HK-2 (cell line): Measurements from ENCODE around the gene CEP72.

ENCODE experiments used
- DNase-seq: peaks from one replicate; pipeline ENCODE4 v3.0.0-alpha.2; 2018; ENCODE audit not compliant: unreplicated experiment

Gene CEP72

GRCh38 chr5:659496-660263 is 47.5 kb downstream of the CEP72 start:
- no peak for DNase-seq

GRCh38 chr5:660491-661030 is 48.4 kb downstream of the CEP72 start:
- DNase-seq = no peak

- DNase-seq = no peak
Measured at GRCh38 chr5:661891-662750, 50.0 kb downstream of the CEP72 start.

- no peak for DNase-seq
Measured at GRCh38 chr5:662751-663435, 50.8 kb downstream of the CEP72 start.

GRCh38 chr5:663436-664342 is 51.5 kb downstream of the CEP72 start:
- no peak for DNase-seq

GRCh38 chr5:664343-664993 is 52.3 kb downstream of the CEP72 start:
- no peak for DNase-seq

GRCh38 chr5:664994-665360 is 52.8 kb downstream of the CEP72 start:
- no peak for DNase-seq

GRCh38 chr5:665541-665955 is 53.4 kb downstream of the CEP72 start:
- DNase-seq = no peak

GRCh38 chr5:665956-666711 is 54.0 kb downstream of the CEP72 start:
- DNase-seq = no peak

GRCh38 chr5:666816-667498 is 54.8 kb downstream of the CEP72 start:
- DNase-seq = no peak

GRCh38 chr5:668283-668995 is 56.3 kb downstream of the CEP72 start:
- no peak for DNase-seq

- DNase-seq = no peak
Measured at GRCh38 chr5:669111-669841, 57.1 kb downstream of the CEP72 start.

- no peak for DNase-seq
Measured at GRCh38 chr5:669842-670395, 57.8 kb downstream of the CEP72 start.

- DNase-seq = no peak
Measured at GRCh38 chr5:670396-671270, 58.5 kb downstream of the CEP72 start.

GRCh38 chr5:671459-672328 is 59.6 kb downstream of the CEP72 start:
- DNase-seq = peak; percentile 71
